Testis (tissue), 3 donors: ENCODE data around the gene ZNF765. TPM values are rescaled to one million over a fixed set of nuclear protein-coding genes. Genes with fewer than 3 reads are reported as not detected.
"Not testable (repeated sequence)": the region's sequence is repeated elsewhere in the genome, so short reads cannot be mapped to it uniquely, and the experiment has no call there.

Experiments used
- DNase-seq: peaks from one replicate; pipeline ENCODE4 v3.0.0-alpha.2; 2019
- H3K27ac ChIP-seq, 2 donors: fragments of 200-600 bp; sonication (generic); one replicate each; pipeline ENCODE4 v1.5.1; 2019
- H3K27me3 ChIP-seq: fragments of 200-600 bp; sonication (generic); one replicate; pipeline ENCODE4 v1.5.1; 2019
- H3K36me3 ChIP-seq: fragments of 200-600 bp; sonication (generic); one replicate; pipeline ENCODE4 v1.5.1; 2017; ENCODE audit warnings: low read depth; ENCODE audit errors: missing control alignments
- H3K4me1 ChIP-seq: fragments of 200-600 bp; sonication (generic); one replicate; pipeline ENCODE4 v1.5.1; 2019
- H3K4me3 ChIP-seq, 2 donors: fragments of 200-600 bp; sonication (generic); one replicate each; pipeline ENCODE4 v1.5.1; 2017 to 2019
- H3K9me3 ChIP-seq: fragments of 200-600 bp; sonication (generic); one replicate; pipeline ENCODE4 v1.5.1; 2017
- POLR2A ChIP-seq: fragments of 450-650 bp; IDR thresholded peaks from one replicate; pipeline ENCODE4 v1.6.1; 2017; ENCODE audit warnings: antibody characterized with exemption, mild to moderate bottlenecking, moderate library complexity
- WGBS, 2 donors: methylation state at CpG; one replicate each; pipeline ENCODE4 v1.1.5; 2018; 5-methylcytosine and 5-hydroxymethylcytosine counted together
- intact Hi-C: fragments of 100-400 bp; cut with DNase I; formaldehyde crosslinking; loops from one replicate; pipeline ENCODE4 v1.15.1; 2023; ENCODE audit warnings: low total_unique reads
- polyA plus RNA-seq: library from polyadenylated mRNA; stranded (reverse); fragments of 350-450 nt; fragmentation: Illumina TruSeq; extraction: RNeasy Lipid Tissue Mini Kit (QIAGEN cat#74804); gene quantifications from one replicate; pipeline ENCODE4 v1.2.3, GENCODE V29; 2014; ENCODE audit warnings: low read depth, low replicate concordance; ENCODE audit not compliant: insufficient read depth
- total RNA-seq, 2 donors: library from RNA; depleted of rRNA; stranded (reverse); fragments of >200 nt; gene quantifications; one replicate each; pipeline ENCODE4 v1.2.3, GENCODE V29; 2016
- TF ChIP-seq, protein P1 (sequence below), 3 experiments: fragments of 450-650 bp in 2 of 3; fragments of 200-600 bp in 1 of 3; sonication (generic) in 1 of 3; IDR thresholded peaks; one replicate each; pipeline ENCODE4 v1.5.1; 2016 to 2019; ENCODE audit warnings: antibody characterized with exemption in 3 of 3, mild to moderate bottlenecking in 2 of 3, moderate library complexity in 1 of 3

ZNF765 gene
- total and polyA plus RNA-seq, 3 donors from 2014 or later = 6.5 to 22.4 (median 21.9) TPM

DNA sequence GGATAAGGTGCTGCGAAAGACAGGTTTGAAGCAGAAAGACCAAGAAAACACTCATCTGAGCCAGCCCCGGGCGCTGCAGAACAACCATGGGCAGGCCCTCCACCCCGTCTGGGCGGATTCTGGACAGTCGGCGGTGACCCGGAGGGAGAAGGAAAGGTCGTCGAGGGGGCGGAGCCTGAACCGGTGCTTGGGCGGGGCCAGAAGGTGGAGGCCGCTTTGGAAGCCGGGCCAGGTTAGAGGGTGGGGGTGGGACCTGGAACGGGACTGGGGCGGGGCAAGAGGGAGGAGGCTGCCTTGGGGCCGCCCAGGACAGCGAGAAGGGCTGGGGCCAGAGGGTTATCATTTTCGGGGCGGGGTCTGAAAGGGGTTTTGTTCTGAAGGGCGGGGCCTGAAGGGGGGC is 5.0 kb upstream of the ZNF765 start:
- intact Hi-C loops = no loop called here
- Histone ChIP-seq H3K9me3 (no peaks in the 10 kb centered on the region), H3K27me3 (no peaks in the 10 kb centered on the region), H3K4me3 (peak overlapping the region; percentile 32 to 49), H3K4me1 (no peaks in the 10 kb centered on the region), H3K27ac (no peak overlapping the region), H3K36me3 (no peaks in the 10 kb centered on the region)
- DNase-seq = peak; percentile 76
- TF ChIP-seq POLR2A = no peak
- TF ChIP-seq, protein P1, sequence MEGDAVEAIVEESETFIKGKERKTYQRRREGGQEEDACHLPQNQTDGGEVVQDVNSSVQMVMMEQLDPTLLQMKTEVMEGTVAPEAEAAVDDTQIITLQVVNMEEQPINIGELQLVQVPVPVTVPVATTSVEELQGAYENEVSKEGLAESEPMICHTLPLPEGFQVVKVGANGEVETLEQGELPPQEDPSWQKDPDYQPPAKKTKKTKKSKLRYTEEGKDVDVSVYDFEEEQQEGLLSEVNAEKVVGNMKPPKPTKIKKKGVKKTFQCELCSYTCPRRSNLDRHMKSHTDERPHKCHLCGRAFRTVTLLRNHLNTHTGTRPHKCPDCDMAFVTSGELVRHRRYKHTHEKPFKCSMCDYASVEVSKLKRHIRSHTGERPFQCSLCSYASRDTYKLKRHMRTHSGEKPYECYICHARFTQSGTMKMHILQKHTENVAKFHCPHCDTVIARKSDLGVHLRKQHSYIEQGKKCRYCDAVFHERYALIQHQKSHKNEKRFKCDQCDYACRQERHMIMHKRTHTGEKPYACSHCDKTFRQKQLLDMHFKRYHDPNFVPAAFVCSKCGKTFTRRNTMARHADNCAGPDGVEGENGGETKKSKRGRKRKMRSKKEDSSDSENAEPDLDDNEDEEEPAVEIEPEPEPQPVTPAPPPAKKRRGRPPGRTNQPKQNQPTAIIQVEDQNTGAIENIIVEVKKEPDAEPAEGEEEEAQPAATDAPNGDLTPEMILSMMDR (IDR thresholded peaks at IDR 0.05) = no peak
- WGBS, 2 donors = 17 to 35% methylated on average over 19 to 22 of the region's 22 CpGs

GRCh38 chr19:53394522-53394973 is 401 bp upstream of the ZNF765 start:
- DNase-seq = peak; percentile 56
- peak overlapping the region; percentile 63 to 84 for H3K27ac ChIP-seq
- no peaks in the 10 kb centered on the region for H3K9me3 ChIP-seq
- H3K4me3 ChIP-seq = peak overlapping the region; percentile 76 to 85
- no peaks in the 10 kb centered on the region for H3K27me3 ChIP-seq
- intact Hi-C loops = no loop called here
- 0 to 1% methylated on average over 13 to 18 of the region's 18 CpGs for WGBS, 2 donors
- TF ChIP-seq, protein P1 (IDR thresholded peaks at IDR 0.05) = no peak
- TF ChIP-seq POLR2A = no peak
- H3K4me1 ChIP-seq = peaks cover 9% of the 10 kb centered on the region
- H3K36me3 ChIP-seq = no peaks in the 10 kb centered on the region

GRCh38 chr19:53395840-53396524 is 1.0 kb downstream of the ZNF765 start:
- intact Hi-C loops, H3K4me1 ChIP-seq, H3K27me3 ChIP-seq, H3K9me3 ChIP-seq, H3K36me3 ChIP-seq, DNase-seq: not testable (repeated sequence)
- H3K4me3 ChIP-seq = peak overlapping the region; percentile 76 to 85
- WGBS, 2 donors = 5 to 6% methylated on average over 9 of the region's 9 CpGs
- H3K27ac ChIP-seq = peak overlapping the region; percentile 63 to 84

GRCh38 chr19:53396525-53396868 is 1.5 kb downstream of the ZNF765 start:
- intact Hi-C loops = no loop called here
- 0% methylated on average over 1 of the region's 1 CpG for WGBS, 2 donors
- DNase-seq = no peak
- Histone ChIP-seq H3K4me1 (peaks cover 9% of the 10 kb centered on the region), H3K9me3 (no peaks in the 10 kb centered on the region), H3K27me3 (no peaks in the 10 kb centered on the region), H3K27ac (peak overlapping the region in 1 of 2 donors; percentile 84), H3K36me3 (peaks cover 5% of the 10 kb centered on the region), H3K4me3 (peak overlapping the region; percentile 76 to 85)
- TF ChIP-seq, protein P1 (IDR thresholded peaks at IDR 0.05) = no peak
- no peak for TF ChIP-seq POLR2A

- H3K36me3 ChIP-seq, intact Hi-C loops, DNase-seq, H3K9me3 ChIP-seq, H3K4me3 ChIP-seq, H3K27me3 ChIP-seq, H3K27ac ChIP-seq, H3K4me1 ChIP-seq: not testable (repeated sequence)
- 58 to 60% methylated on average over 1 of the region's 1 CpG for WGBS, 2 donors
Observed at GRCh38 chr19:53397918-53398317, 3.0 kb downstream of the ZNF765 start.
